HG03521 (cell line): ENCODE data around the gene BAHD1.

Source experiments
- ATAC-seq: cut with Tn5 transposase; IDR thresholded peaks from one replicate; pipeline ENCODE4 v1.9.1; 2021; ENCODE audit warnings: mild to moderate bottlenecking, moderate library complexity; ENCODE audit not compliant: unreplicated experiment

BAHD1 gene

DNA sequence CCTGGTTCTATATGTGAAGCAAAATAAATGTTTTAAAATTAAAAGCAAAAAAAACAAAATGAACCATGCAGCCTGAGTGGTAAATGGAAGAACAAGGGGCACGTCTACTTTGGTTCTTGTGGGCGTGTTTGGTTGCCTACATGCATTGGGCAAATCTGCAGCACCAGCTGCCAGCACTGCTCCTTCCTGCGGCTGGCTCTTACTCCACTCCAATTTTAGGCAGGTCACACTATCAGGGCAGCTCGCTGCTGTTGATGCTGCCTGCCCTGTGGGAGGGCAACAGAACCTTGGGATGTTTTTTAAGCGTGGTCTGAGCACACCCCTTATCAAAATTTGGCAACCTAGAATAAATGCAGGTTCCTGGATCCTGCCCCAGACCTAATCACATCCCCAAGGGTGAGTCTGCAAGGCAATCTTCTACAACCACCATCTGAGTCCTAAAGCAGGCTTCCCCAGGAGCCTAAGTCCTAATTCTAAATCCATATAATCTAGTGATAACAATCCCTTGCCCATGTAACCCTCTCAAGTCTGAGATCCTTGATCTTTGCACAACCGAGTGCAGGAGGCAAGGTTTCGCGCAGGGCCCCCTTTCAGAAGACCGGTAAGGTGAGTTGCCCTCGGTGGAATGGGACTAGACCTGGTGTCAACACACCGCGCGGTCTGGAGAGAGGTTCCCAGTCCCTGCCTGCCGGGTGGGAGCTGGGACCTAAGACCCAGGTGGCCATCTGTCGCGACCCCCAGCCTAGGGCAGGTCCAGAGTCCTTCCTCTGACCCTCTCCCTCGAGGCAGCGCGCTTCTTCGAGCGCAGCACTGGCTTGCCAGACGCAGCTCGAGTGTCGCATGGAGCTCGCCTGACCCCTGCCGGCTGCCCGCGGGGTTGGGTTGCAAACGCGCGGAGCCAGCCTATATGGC lies 19.3 kb upstream of the BAHD1 start:
- peak; percentile 67 for ATAC-seq

DNA sequence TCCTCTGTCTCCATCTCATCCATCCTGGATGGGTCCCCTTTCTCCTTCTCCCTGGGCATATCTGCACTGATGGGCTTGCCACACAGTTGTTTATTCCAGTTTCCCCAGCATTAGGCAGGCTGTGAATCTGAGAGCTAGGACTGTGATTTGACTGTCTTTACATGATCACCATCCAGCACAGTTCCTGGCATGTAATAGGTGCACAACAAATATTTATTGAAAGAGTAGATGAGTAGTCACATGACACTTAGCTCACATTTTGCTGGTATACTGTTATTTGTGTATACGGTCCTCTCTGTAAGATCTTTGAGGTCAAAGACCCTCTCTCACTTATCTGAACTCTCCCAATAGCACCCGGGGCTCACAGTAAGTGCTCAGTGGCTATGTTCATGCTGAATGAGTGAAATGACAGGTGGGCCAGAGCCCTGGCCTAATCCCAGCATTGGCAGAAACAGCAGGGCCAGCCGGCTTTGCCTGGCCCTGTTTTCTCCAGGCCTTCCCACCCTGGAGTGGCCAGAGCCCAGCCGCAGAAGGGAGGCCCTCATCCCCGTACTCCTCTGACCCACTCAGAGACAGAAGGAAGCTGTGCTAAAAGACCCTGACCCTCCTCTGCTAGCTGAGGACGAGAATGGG lies 16.2 kb upstream of the BAHD1 start:
- ATAC-seq: no peak

DNA sequence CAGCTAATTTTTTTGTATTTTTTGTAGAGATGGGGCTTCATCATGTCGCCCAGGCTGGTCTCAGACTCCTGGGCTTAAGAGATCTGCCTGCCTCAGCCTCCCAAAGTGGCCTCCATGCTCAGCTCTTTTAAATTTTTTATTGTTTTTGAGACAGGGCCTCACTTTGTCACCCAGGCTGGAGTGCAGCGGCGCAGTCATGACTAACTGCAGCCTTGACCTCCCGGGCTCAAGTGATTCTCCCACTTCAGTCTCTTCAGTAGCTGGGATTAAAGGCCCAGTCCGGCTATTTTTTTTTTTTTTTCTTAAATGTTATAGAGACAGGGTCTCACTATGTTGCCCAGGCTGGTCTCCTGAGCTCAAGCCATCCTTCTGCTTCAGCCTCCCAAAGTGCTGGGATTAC lies 15.1 kb upstream of the BAHD1 start:
- no peak for ATAC-seq

DNA sequence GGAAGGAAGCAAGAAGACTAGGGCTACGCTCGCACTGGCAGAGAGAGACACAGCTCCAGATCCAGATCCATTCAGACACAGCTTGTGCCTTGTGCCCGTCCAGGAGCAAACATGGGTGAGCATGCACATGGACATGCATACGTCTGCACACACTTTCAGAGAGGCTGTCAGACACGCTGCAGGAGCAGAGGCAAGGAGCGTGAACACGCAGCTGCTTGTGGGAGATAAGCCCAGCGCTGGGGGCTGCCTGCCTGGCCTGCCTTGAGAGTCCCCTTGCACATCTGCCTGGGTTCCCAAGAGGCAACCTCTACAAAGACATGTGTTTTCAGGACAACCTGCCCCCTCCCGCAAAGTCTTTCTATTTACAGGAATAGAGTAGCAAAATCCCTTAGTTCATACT lies 13.6 kb upstream of the BAHD1 start:
- no peak for ATAC-seq

DNA sequence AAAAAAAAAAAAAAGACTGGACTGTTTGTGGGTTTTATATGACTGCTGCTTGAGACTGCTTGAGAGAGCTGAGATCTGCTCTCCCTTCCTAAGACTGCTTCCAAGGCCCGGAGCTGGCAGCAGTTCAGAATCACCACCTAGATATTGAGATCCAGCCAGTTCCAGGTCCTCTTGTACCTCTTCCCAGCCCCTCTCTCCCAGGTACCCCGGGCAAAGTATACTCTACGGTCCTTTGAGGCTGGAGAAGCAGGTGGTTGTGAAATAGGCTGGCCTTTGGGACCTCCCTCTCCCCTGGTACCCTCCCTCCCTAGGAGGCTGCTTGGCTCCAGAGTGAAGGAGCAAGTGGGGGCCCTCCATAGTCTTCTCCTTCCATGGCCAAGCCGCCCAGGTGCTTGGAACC lies 12.6 kb upstream of the BAHD1 start:
- no peak for ATAC-seq

DNA sequence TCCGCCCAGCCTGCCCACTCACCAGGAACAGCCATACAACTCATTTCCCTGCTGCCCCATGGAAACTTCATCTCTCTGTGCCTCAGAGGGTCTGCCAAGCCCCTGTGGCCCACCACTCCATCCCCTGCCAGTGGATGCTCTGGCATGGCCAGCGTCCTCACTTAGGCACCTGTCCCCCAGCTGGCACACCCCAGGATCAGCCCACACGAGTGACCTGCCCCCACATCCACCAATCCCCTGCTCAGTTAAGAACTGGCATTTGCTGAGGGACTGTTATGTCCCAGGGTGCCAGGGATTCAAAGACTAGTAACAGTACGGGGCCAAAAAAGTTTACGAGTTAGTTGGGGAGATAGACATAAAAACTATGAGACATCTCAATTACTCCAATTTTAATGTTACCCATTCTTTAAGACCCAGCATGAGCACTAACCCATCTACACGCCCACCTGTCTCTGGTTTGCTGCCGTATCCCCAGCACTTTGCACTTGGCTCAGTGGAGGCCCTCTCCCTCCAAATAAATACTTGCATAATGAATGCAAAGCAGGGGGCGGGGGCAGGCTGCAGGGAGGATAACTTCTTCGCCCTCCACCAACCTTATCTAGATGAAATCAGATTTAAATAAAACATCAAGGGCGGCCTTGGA lies 11.6 kb upstream of the BAHD1 start:
- ATAC-seq: no peak

DNA sequence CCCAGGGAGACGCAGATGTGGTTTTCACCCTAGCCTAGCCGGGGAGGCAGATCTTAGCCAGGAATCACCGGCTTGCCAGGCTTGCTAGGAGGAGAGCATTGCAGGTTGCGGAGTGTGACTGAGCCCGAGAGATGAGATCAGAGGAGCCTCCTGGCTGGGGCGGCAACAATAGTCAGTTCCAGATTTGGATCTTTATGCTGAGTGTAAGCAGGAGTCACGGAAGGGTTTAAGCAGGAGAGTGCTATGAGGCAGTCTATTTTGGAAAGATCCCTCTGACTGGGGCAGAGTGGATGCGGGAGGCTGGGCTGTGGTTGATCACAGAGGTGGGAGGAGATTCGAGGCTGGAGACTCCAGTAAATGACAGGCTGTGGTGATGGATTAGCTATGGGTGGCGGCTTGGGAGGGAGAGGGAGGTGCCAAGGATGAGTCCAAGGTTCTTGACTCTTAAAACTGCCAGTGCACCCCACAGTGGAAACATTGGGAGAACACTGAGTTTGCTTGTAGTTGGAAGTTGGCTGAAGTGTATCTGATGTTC lies 10.4 kb upstream of the BAHD1 start:
- ATAC-seq: no peak

DNA sequence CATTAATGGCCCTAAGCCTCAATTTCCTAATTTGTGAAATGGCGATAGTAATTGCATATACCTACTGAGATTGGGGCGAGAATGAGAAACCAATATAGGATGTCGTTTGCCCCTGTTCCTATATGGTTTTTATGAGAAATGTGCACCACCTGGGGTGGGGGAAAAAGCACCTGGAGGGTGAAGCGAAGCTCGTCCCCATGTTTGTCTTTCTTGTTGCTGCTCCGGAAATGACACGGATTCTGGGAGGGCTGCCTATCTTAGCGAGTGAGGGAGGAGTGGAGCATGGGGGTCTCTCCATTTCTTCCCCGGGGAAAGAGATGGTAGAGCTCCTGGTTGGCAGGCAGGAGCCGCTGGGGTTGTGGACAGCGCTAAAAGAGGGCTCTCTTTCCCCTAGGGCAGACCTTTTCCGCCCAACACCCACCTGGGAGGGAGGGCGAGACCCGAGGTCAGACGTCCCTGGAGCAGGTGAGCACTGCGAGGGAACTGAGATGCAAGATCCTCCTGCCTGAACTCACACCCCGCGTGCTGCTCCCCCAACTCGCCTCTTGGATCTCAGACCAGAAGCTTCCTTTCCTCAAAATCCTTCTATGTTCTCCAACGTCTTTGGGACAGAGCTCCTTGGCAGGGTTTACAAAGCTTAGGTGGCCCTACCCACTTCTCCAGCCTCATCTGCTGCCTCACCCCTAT lies 5.6 kb upstream of the BAHD1 start:
- ATAC-seq: no peak

DNA sequence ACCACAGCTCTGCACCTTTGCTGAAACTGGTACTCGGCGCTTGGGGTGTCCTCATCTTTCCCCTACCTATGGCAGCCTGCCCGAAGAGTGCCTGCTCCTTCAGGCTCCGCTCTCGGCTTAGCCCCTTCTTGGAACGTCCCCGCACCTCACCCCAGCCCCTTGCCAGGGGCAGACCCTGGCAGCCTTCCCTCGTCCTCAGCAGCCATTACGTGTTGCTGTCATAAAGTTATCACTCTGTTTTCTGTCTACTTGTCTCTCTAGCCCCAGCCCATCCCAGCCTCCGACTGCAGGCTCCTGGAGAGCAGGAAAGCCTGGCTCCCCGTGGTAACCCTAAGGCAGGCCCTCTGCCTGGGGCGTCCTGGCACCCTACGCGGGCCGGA lies 5.1 kb upstream of the BAHD1 start:
- ATAC-seq: no peak

DNA sequence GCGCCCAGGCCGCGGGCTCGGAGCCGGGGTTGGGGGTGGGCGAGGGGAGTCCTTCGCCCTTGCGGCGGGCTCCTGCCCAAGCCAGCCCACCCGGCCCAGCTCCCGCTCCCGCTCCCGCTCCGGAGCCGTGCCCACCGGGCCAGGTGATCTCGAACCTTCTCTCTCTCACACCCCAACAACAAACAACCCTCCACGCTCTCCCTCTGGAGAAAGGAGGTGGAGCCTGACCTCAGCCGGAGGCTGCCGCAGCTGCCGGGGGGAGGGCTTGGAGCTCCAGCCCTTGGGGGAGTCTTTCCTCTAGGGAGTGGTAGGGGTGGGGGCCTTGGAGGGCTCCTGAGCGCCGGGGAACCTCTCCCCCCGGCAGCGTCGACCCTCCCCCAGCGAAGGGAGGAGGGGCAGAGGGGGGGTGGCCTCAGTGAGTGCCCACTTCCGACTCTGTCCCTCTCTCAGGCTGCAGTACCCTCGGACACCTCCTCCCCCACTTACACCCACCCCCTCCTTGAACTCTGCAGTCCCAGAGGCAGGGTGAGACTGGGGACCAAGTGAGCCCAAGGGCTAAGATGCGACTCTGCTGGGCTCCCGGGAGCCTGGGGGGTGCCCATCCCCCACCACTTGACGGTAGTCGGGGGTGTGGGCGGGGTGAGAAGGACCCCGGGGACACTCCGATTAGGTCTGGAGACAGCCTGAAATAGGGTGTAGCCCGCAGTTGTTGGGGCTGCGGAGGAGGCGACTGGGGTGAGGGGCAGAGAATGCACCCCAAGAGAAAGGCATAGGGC lies 4.4 kb upstream of the BAHD1 start:
- ATAC-seq: no peak

DNA sequence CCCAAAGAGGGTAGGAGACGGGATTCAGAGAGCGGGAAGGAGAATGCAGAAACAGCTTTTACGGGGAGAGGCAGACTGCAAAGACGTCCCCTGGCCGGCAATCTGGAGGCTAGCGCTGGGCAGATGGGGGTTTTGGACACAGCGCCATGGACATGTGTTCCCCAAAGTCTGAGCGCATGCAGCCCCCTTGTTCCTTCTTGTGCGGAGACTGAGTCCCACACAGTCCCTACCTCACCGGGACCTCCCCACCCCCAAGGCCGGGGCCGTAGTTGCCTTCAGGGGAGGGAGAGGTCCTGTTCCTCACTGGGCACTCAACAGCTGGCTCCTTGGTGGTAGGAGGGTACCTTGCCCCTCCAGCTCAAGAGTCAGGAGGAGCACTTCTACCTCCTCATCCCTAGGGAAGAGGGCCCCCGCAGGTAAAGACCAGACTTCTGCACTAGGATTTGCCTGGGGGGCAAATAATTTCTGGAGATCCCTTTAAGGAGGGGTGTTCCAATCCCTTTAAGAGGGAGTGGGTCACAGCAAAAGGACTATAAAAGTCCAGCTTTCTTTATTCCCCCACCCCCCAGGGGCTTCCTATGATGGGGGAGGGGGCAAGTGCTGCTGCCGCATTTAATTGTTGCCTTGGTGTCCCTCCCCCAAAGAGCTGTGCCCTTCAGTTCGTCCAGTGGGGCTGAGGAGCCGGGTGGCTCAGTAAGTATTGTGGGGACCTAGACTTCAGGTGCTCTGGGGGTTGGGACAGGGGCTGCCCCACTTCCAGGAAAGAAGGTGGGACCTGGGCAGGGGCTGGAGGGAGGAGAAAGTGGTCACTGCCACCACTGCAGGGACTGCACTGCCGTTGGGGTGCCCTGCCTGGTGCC lies 3.6 kb upstream of the BAHD1 start:
- ATAC-seq: no peak

DNA sequence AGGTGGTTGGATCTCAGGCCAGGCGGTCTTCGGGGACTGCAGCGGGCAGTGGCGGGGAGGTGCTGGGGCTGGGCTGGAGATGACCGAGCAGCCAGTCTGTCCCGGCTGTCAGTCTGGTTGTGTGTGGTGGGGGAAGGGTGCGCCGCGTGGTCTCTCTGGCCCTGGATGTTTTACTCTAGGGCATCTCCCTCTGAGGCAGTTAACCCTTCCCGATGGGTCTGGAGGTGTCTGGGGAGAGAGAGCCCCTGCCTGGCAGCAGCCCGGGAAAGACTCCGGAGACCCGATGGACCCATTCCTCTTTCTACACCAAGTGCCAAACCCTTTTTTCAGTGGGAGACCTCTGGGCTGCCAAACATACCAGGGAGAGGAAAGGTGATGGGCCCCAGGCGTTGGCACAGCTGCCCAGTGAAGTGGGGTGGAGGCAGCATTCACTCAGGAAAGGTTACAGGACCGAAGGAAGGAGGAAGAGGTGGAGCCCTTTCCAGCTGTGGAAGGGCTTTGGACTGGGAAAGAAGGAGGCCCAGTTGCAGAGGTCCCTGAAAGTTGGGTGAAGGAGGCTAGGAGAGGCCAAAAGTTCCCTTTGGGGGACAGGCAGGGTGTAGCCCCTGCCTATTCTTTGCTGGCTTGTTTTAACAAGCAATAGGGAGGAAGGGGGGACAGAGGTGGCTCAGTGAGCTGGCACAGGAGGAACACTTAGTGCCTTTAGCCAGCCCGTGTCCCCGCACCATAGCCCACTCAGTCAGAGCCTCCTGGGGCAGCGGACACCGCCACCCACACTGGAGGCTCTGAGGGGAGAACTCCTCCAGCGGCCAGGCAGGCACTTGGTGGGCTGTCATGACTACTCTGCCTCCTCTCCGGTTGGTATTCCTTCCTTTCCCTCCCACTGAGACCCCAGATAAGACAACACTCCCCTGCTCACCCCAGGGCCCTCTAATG lies 2.7 kb upstream of the BAHD1 start:
- ATAC-seq: no peak

DNA sequence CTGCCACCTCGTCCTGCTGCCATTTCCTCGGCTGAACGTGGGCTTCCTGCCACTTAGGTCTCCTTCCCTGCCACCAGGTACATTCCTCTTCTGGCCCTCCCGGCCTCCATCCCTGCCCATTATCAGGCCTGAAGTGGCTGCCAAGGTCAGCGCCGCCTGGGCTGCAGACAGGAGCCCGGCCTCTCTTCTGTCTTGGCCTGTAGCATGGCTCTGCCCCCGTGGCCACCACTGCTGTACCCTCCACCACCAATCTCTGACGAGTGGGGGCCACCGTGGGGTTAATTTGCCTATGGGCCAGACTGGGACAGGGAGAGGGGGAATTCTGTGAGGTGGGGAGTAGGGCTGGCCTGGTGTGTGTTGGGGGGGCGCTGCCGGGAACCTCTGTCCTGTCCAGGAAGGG lies 2.0 kb upstream of the BAHD1 start:
- ATAC-seq: no peak

DNA sequence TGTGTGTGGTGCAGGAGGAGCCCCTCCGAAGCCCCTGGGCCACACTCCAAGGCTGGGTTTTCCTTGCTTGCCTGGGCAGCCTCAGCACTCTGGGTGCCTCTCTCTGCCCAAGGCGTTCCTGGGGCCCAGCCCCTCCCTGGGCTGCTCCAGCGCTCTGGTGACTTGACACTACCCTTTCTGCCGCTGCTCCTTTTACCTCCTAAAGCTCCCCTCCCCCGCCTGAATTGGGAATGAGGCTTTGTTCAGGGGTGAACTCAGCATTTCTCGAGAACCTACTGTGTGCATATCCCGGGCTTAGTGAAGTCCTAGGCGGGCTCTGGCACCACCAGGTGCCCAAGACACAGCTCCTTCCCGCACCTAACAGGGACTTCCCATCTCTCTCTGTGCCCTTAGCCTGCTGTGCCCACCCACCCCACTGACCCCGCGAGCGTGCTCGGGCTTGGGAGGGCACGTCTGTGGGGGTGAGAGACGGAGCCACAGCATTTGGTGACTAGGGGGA lies 1.2 kb upstream of the BAHD1 start:
- no peak for ATAC-seq

DNA sequence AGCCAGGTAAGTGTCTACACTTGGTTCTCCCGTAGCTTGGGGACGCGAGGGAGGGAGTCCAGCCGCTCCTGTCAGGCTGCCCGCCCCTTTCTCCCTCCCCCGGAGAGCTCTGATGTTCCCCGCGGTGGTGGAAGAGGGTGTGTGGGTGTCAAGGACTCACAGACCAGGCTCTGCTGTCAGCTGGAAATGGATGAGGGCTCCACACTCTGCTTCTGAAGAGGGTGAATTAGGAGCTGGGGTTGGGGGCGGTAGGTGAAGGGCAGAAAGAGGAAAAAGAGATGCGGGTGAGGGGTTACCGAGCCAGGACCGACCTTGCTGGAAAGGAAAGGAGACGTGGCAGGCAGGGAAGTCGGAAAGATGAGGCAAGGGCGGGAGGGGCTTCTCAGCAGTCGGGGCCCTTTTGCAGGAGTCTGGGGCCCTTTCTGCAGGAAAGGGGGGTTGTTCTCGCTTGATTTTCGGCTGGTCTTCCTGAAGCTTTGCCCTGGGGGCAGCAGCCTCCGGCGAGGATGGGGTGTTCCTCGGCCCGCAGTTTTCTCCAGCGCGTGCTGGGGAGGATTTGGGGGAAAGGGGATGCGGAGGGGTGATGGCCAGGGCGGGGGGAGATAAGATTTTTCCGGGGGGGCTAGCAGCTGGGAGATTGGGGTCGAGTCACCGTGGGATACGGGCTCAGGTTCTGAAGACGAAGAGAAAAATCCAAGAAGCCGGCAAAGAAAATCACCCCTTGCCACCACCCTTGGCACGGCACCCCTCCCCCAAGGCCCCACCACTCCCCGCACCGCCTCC lies 602 bp upstream of the BAHD1 start:
- ATAC-seq: no peak

DNA sequence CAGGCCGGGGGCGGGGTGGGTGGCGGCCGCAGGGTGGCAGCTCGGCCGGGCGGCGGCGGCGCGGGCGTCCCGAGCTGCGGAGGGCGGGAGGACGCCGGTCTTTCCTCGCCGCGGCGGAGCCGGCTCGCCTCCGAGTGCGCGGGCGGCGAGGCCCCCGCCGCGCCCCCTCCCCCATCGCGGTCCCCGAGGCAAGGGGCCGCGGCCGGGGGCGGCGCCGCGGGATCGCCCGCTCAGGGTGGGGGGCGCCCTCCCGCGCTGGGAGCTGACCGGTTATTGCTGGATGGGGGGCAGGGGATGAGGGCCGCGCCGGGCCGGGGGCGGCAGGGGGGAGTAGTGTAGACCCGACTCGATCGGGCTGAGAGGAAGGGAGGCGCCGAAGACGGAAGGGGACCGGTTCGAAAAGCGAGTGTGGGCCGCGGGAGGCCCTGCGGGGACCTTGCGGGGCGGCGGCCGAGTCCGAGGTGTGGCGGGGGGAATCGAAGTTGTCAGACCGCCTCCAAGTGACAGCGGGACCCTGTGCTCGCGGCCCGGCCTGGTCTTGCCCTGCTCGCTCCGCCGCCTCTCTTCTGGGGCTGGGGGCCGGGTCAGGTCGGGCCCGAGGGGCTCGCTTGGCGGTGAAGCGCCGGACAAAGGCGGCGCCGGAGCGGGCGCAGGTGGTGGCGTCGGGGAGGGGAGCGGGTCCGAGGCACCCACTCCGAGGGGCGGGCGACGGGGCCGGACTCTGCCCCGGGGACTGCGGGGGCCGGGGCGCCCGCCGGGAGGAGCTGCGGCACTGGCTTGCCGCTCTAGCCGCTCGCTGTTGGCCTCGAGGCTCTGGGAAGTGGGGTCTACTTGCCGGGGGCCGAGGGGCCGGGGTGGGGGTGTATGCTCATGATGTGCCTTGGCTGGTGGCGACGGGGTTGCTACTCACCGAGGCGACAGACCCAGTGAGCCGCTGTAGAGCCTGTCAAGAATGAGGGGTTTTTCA lies 1.1 kb downstream of the BAHD1 start:
- no peak for ATAC-seq
